Endothelial cell (in vitro differentiated cells): Measurements from ENCODE around the gene OR2T10. TPM values are rescaled to one million over a fixed set of nuclear protein-coding genes. Genes with fewer than 3 reads are reported as not detected.

ENCODE experiments used
- DNase-seq: peaks from one replicate; pipeline ENCODE4 v3.0.0; 2021; ENCODE audit warnings: low spot score
- H3K27ac Mint-ChIP-seq: one replicate; pipeline ENCODE4 v1.8.0; 2021; ENCODE audit warnings: mixed read lengths, inconsistent platforms; ENCODE audit not compliant: unreplicated experiment
- H3K27me3 Mint-ChIP-seq: one replicate; pipeline ENCODE4 v1.8.0; 2021; ENCODE audit warnings: mild to moderate bottlenecking, moderate library complexity, mixed read lengths, inconsistent platforms; ENCODE audit not compliant: unreplicated experiment
- H3K36me3 Mint-ChIP-seq: one replicate; pipeline ENCODE4 v1.8.0; 2021; ENCODE audit warnings: mild to moderate bottlenecking, low read depth, mixed read lengths, inconsistent platforms; ENCODE audit not compliant: unreplicated experiment
- H3K4me1 Mint-ChIP-seq: one replicate; pipeline ENCODE4 v1.8.0; 2021; ENCODE audit warnings: mild to moderate bottlenecking, mixed read lengths, inconsistent platforms; ENCODE audit not compliant: unreplicated experiment
- H3K4me3 Mint-ChIP-seq: one replicate; pipeline ENCODE4 v1.8.0; 2021; ENCODE audit warnings: mild to moderate bottlenecking, mixed read lengths, inconsistent platforms; ENCODE audit not compliant: unreplicated experiment
- H3K9me3 Mint-ChIP-seq: one replicate; pipeline ENCODE4 v1.8.0; 2021; ENCODE audit warnings: mixed read lengths, inconsistent platforms; ENCODE audit not compliant: unreplicated experiment
- CTCF ChIP-seq: fragments of 200-600 bp; sonication (generic); IDR thresholded peaks from one replicate; pipeline ENCODE4 v1.5.0; 2021; ENCODE audit warnings: antibody characterized with exemption; ENCODE audit not compliant: unreplicated experiment
- total RNA-seq: library from RNA; stranded (reverse); fragmentation: NEBNext Ultra II Directional; extraction: Animal tissue kit (Norgen Biotek cat#: 25700); gene quantifications from one replicate; pipeline ENCODE4 v1.2.1, GENCODE V29; 2021; ENCODE audit not compliant: unreplicated experiment

Gene OR2T10
- total RNA-seq, 1 donor from 2014 or later = not detected

- no peak for DNase-seq
- Mint-ChIP-seq H3K9me3 (peaks cover 16% of the 10 kb centered on the region), H3K36me3 (no peaks in the 10 kb centered on the region), H3K27me3 (no peaks in the 10 kb centered on the region), H3K4me3 (no peak overlapping the region), H3K27ac (no peak overlapping the region), H3K4me1 (no peaks in the 10 kb centered on the region)
- TF ChIP-seq CTCF = no peak
These were observed 14.4 kb upstream of the OR2T10 start for GRCh38 chr1:248611883-248612414.

DNA sequence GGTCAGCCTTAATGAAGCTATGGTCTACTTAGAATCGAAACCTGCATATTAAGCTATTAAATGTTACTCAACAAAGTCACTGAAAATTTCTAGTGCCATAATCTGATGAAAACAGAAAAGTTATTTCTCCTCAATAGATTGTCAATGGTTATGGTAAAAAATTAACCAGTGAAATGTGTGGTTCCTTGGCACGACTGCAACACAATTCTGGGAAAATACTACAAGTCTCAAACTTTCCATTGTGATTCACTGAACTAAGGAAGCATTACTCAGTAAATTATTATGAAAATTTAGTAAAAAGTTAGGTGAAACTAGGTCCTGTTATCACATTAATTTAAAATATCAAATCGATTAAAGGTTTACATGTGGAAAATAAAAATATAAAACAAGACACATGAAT, 12.8 kb upstream of the OR2T10 start:
- no peaks in the 10 kb centered on the region for H3K27me3 Mint-ChIP-seq
- DNase-seq = no peak
- H3K4me3 Mint-ChIP-seq = no peak overlapping the region

GRCh38 chr1:248599396-248599795, 1.9 kb upstream of the OR2T10 start:
- no peaks in the 10 kb centered on the region for H3K27me3 Mint-ChIP-seq
- no peak overlapping the region for H3K27ac Mint-ChIP-seq
- no peaks in the 10 kb centered on the region for H3K36me3 Mint-ChIP-seq
- no peak for DNase-seq
- no peak overlapping the region for H3K4me3 Mint-ChIP-seq
- H3K9me3 Mint-ChIP-seq = peaks cover 22% of the 10 kb centered on the region
- no peak for TF ChIP-seq CTCF
- H3K4me1 Mint-ChIP-seq = no peaks in the 10 kb centered on the region

More for the DNA sequence above, 12.8 kb upstream of the OR2T10 start:
- Mint-ChIP-seq H3K4me1 (no peaks in the 10 kb centered on the region), H3K9me3 (peaks cover 18% of the 10 kb centered on the region), H3K36me3 (no peaks in the 10 kb centered on the region), H3K27ac (no peak overlapping the region)
- no peak for TF ChIP-seq CTCF

DNA sequence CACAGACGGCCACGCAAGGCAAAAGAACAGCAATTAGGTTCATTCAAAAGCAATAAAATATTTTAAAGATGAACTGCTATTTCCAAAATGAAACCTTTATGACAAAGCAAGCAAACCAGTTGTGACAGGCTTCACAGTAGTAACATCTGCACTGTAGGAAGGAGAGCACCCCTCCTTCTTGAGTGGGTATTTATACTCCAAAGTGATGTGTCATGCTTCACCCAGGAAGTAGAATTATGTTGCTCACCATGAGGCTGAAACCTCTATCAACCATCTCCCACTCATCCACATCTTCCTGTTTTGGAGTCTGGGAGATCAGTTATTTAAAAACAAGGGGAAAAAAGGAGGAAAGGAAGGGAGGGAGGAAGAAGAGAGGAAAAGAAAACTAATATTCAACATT, 885 bp downstream of the OR2T10 start:
- Mint-ChIP-seq H3K27me3 (peaks cover 2% of the 10 kb centered on the region), H3K4me3 (no peak overlapping the region), H3K9me3 (peaks cover 27% of the 10 kb centered on the region), H3K4me1 (no peaks in the 10 kb centered on the region), H3K27ac (no peak overlapping the region), H3K36me3 (no peaks in the 10 kb centered on the region)
- no peak for DNase-seq
- TF ChIP-seq CTCF = no peak

GRCh38 chr1:248593226-248593625, 4.3 kb downstream of the OR2T10 start:
- H3K27me3 Mint-ChIP-seq = peaks cover 2% of the 10 kb centered on the region
- no peak for DNase-seq
- no peak overlapping the region for H3K27ac Mint-ChIP-seq
- no peaks in the 10 kb centered on the region for H3K4me1 Mint-ChIP-seq
- no peak overlapping the region for H3K4me3 Mint-ChIP-seq
- no peak for TF ChIP-seq CTCF
- H3K9me3 Mint-ChIP-seq = peaks cover 27% of the 10 kb centered on the region
- no peaks in the 10 kb centered on the region for H3K36me3 Mint-ChIP-seq
